WTC11 (cell line): ENCODE results near the gene MRPS34. TPM values are rescaled to one million over a fixed set of nuclear protein-coding genes. Genes with fewer than 3 reads are reported as not detected.

ENCODE experiments used
- CDX4 ChIP-seq: fragments of 250-450 bp; sonication (Bioruptor Pico); IDR thresholded peaks from 2 replicates; pipeline ENCODE4 v1.9.0; 2021; ENCODE audit warnings: moderate library complexity, mild to moderate bottlenecking, inconsistent platforms, borderline replicate concordance
- CTCF ChIP-seq: fragments of 200-600 bp; IDR thresholded peaks from 2 replicates; pipeline ENCODE4 v1.8.0; 2022; ENCODE audit warnings: antibody characterized with exemption
- microRNA-seq: library from miRNA; unstranded; fragments of <30 nt; microRNA quantifications from one replicate; pipeline ENCODE4 v1.2.0, GENCODE V29; 2022; ENCODE audit warnings: borderline number of aligned reads
- total RNA-seq: library from RNA; stranded (reverse); gene quantifications from 3 replicates; pipeline ENCODE4 v1.2.3, GENCODE V29; 2021

MRPS34 gene
- total RNA-seq, 1 experiment from 2014 or later = 258 TPM

GRCh38 chr16:1723450-1724147 lies 49.3 kb downstream of the MRPS34 start (continued):
- no peak for TF ChIP-seq CDX4 (CRISPR knock-in tag)
- TF ChIP-seq CTCF = peak; percentile 69

Small RNAs within 50 kb of the gene (microRNA-seq; reads per million reads assigned to microRNA genes)
- gene MIR3177 = 14.7 reads per million, percentile 34 among the genes with 10 or more reads in this experiment

Other genes with a start within 250 kb of the MRPS34 start
- gene TMEM204, start 239.5 kb downstream of the MRPS34 start, total RNA-seq = 0.18 to 0.35 TPM (median 0.30 TPM) in 3 replicates
- 27.0 to 31.0 TPM (median 28.9 TPM) in 3 replicates for gene IFT140, start 161.1 kb downstream of the MRPS34 start, total RNA-seq
- gene CRAMP1, start 160.8 kb downstream of the MRPS34 start, total RNA-seq = 24.0 to 27.4 TPM (median 25.9 TPM) in 3 replicates
- 150 to 169 TPM (median 157 TPM) in 3 replicates for gene JPT2, start 94.9 kb downstream of the MRPS34 start, total RNA-seq
- gene MAPK8IP3, start 66.9 kb downstream of the MRPS34 start, total RNA-seq = 59.7 to 72.3 TPM (median 63.2 TPM) in 3 replicates
- 86.8 to 106 TPM (median 103 TPM) in 3 replicates for gene NME3, start 1.6 kb downstream of the MRPS34 start, total RNA-seq
- 23.2 to 30.8 TPM (median 25.7 TPM) in 3 replicates for gene EME2, start 324 bp downstream of the MRPS34 start, total RNA-seq
- gene SPSB3, start 9.4 kb upstream of the MRPS34 start, total RNA-seq = 27.2 to 32.8 TPM (median 28.4 TPM) in 3 replicates
- gene NUBP2, start 9.8 kb upstream of the MRPS34 start, total RNA-seq = 76.4 to 89.2 TPM (median 77.6 TPM) in 3 replicates
- gene IGFALS, start 20.6 kb upstream of the MRPS34 start, total RNA-seq = not detected in 3 replicates
- 36.0 to 43.1 TPM (median 38.2 TPM) in 3 replicates for gene HAGH, start 53.7 kb upstream of the MRPS34 start, total RNA-seq
- gene FAHD1, start 54.1 kb upstream of the MRPS34 start, total RNA-seq = 14.3 to 19.5 TPM (median 19.4 TPM) in 3 replicates
- gene MEIOB, start 99.0 kb upstream of the MRPS34 start, total RNA-seq = 1.4 to 3.9 TPM (median 3.3 TPM) in 3 replicates
- gene HS3ST6, start 145.3 kb upstream of the MRPS34 start, total RNA-seq = 0.41 to 1.0 TPM (median 0.50 TPM) in 3 replicates
- gene MSRB1, start 170.1 kb upstream of the MRPS34 start, total RNA-seq = 26.4 to 29.8 TPM (median 28.3 TPM) in 3 replicates
- 0.77 to 1.1 TPM (median 0.96 TPM) in 3 replicates for gene RPL3L, start 181.6 kb upstream of the MRPS34 start, total RNA-seq
- 200 to 228 TPM (median 205 TPM) in 3 replicates for gene NDUFB10, start 186.4 kb upstream of the MRPS34 start, total RNA-seq
- gene RPS2, start 191.7 kb upstream of the MRPS34 start, total RNA-seq = 4,395 to 4,767 TPM (median 4,632 TPM) in 3 replicates
- 0.31 TPM in 1 of 3 replicates, not detected in the others for gene RNF151, start 193.7 kb upstream of the MRPS34 start, total RNA-seq
- 67.6 to 73.4 TPM (median 71.3 TPM) in 3 replicates for gene TBL3, start 198.9 kb upstream of the MRPS34 start, total RNA-seq
- 5.7 to 7.7 TPM (median 6.9 TPM) in 3 replicates for gene NOXO1, start 208.3 kb upstream of the MRPS34 start, total RNA-seq
- gene GFER, start 211.1 kb upstream of the MRPS34 start, total RNA-seq = 56.0 to 58.5 TPM (median 57.0 TPM) in 3 replicates
- 41.5 to 53.5 TPM (median 51.2 TPM) in 3 replicates for gene SYNGR3, start 216.8 kb upstream of the MRPS34 start, total RNA-seq
- 53.9 to 66.4 TPM (median 55.5 TPM) in 3 replicates for gene ZNF598, start 236.7 kb upstream of the MRPS34 start, total RNA-seq
- gene NPW, start 246.7 kb upstream of the MRPS34 start, total RNA-seq = 15.2 to 28.6 TPM (median 22.0 TPM) in 3 replicates